ENCODE measurements around the gene ATN1.

ATN1 gene

GRCh38 chr12:6953442-6954315 lies 25.9 kb downstream of the ATN1 start:
- in situ Hi-C loops (cut with HindIII; ENCODE audit: low pct_ligation_motif_present, low sequenced_read_pairs) = no loop called here
- Histone ChIP-seq H3K27ac (no peak overlapping the region), H3K27me3 (replicated peaks) (no peaks in the 10 kb centered on the region), H3K36me3 (replicated peaks) (no peaks in the 10 kb centered on the region), H3K4me3 (ENCODE audit: low read depth, low read length) (no peak overlapping the region)
- no peak for DNase-seq
- TF ChIP-seq CTCF (IDR thresholded peaks at IDR 0.05; ENCODE audit: low read depth, low read length, missing control alignments) = no peak

GRCh38 chr12:6954316-6955107 lies 26.8 kb downstream of the ATN1 start:
- no peak for DNase-seq
- in situ Hi-C loops (cut with HindIII; ENCODE audit: low pct_ligation_motif_present, low sequenced_read_pairs) = no loop called here
- TF ChIP-seq CTCF (IDR thresholded peaks at IDR 0.05; ENCODE audit: low read depth, low read length, missing control alignments) = no peak
- Histone ChIP-seq H3K4me3 (ENCODE audit: low read depth, low read length) (no peak overlapping the region), H3K36me3 (replicated peaks) (no peaks in the 10 kb centered on the region), H3K27me3 (replicated peaks) (no peaks in the 10 kb centered on the region), H3K27ac (no peak overlapping the region)

- no peak for TF ChIP-seq CTCF (IDR thresholded peaks at IDR 0.05; ENCODE audit: low read depth, low read length, missing control alignments)
- H3K4me3 ChIP-seq (ENCODE audit: low read depth, low read length) = no peak overlapping the region
- H3K27ac ChIP-seq = no peak overlapping the region
- no peaks in the 10 kb centered on the region for H3K27me3 ChIP-seq (replicated peaks)
- no peaks in the 10 kb centered on the region for H3K36me3 ChIP-seq (replicated peaks)
- in situ Hi-C loops (cut with HindIII; ENCODE audit: low pct_ligation_motif_present, low sequenced_read_pairs) = no loop called here
- no peak for DNase-seq
Measured at GRCh38 chr12:6955108-6956020, 27.6 kb downstream of the ATN1 start.

- no peak overlapping the region for H3K27ac ChIP-seq
- H3K4me3 ChIP-seq (ENCODE audit: low read depth, low read length) = no peak overlapping the region
- in situ Hi-C loops (cut with HindIII; ENCODE audit: low pct_ligation_motif_present, low sequenced_read_pairs) = no loop called here
- DNase-seq = no peak
- no peaks in the 10 kb centered on the region for H3K27me3 ChIP-seq (replicated peaks)
- H3K36me3 ChIP-seq (replicated peaks) = no peaks in the 10 kb centered on the region
- TF ChIP-seq CTCF (IDR thresholded peaks at IDR 0.05; ENCODE audit: low read depth, low read length, missing control alignments) = no peak
Measured at GRCh38 chr12:6956021-6956727, 28.4 kb downstream of the ATN1 start.

GRCh38 chr12:6957151-6957701 lies 29.5 kb downstream of the ATN1 start:
- no peak for DNase-seq
- no peak overlapping the region for H3K4me3 ChIP-seq (ENCODE audit: low read depth, low read length)
- in situ Hi-C loops (cut with HindIII; ENCODE audit: low pct_ligation_motif_present, low sequenced_read_pairs) = no loop called here
- H3K27me3 ChIP-seq (replicated peaks) = no peaks in the 10 kb centered on the region
- no peaks in the 10 kb centered on the region for H3K36me3 ChIP-seq (replicated peaks)
- TF ChIP-seq CTCF (IDR thresholded peaks at IDR 0.05; ENCODE audit: low read depth, low read length, missing control alignments) = no peak
- no peak overlapping the region for H3K27ac ChIP-seq

Measured in brain microvascular endothelial cell (primary cell).